CD4-positive, alpha-beta memory T cell (primary cell): ENCODE results near the gene IL36B. TPM values are rescaled to one million over a fixed set of nuclear protein-coding genes. Genes with fewer than 3 reads are reported as not detected.

Experiments
- CTCF ChIA-PET: fragments of 350-600 bp; sonication (Branson Sonifier 250); formaldehyde crosslinking; loops from one replicate; lab custom pipeline; 2021; ENCODE audit warnings: inconsistent platforms; ENCODE audit not compliant: partially characterized antibody; lab: Charles Lee
- POLR2A ChIA-PET: fragments of 350-600 bp; sonication (Branson Sonifier 250); formaldehyde crosslinking; loops from one replicate; lab custom pipeline; 2021; ENCODE audit not compliant: partially characterized antibody; lab: Charles Lee
- DNase-seq, 5 donors: peaks; one replicate each; pipeline versions ENCODE4 v3.0.0 to v3.0.0-alpha.2; 2020 to 2022; ENCODE audit warnings: mixed read lengths in 1 of 5
- H3K27ac ChIP-seq: one replicate; pipeline ENCODE4 v1.7.0; 2013; ENCODE audit warnings: low read depth, low read length
- H3K27me3 ChIP-seq: 2 replicates; pipeline ENCODE4 v1.7.0; 2013; ENCODE audit warnings: mild to moderate bottlenecking, low read length, moderate library complexity; ENCODE audit not compliant: insufficient read depth
- H3K36me3 ChIP-seq: 2 replicates; pipeline ENCODE4 v1.7.0; 2013; ENCODE audit warnings: mild to moderate bottlenecking, low read length, moderate library complexity; ENCODE audit not compliant: insufficient read depth
- H3K4me1 ChIP-seq: 2 replicates; pipeline ENCODE4 v1.7.0; 2013; ENCODE audit warnings: mild to moderate bottlenecking, low read length, moderate library complexity; ENCODE audit not compliant: insufficient read depth
- H3K4me3 ChIP-seq, 2 donors: one replicate each; pipeline ENCODE4 v1.7.0; 2013; ENCODE audit warnings: low read length in 2 of 2, mild to moderate bottlenecking in 1 of 2
- H3K9me3 ChIP-seq, 2 donors: one replicate each; pipeline ENCODE4 v1.7.0; 2013; ENCODE audit warnings: low read length in 2 of 2, control low read depth in 1 of 2; ENCODE audit not compliant: control insufficient read depth in 1 of 2
- H3K27ac Mint-ChIP-seq, 7 donors: one replicate each; pipeline ENCODE4 v1.8.0; 2020 to 2021; ENCODE audit warnings: mixed read lengths in 7 of 7, mild to moderate bottlenecking in 6 of 7, inconsistent platforms in 3 of 7, moderate library complexity in 3 of 7
- H3K27me3 Mint-ChIP-seq, 2 donors: one replicate each; pipeline ENCODE4 v1.8.0; 2020 to 2021; ENCODE audit warnings: mixed read lengths in 2 of 2
- H3K36me3 Mint-ChIP-seq, 2 donors: one replicate each; pipeline ENCODE4 v1.8.0; 2020 to 2021; ENCODE audit warnings: mixed read lengths in 2 of 2, inconsistent platforms in 1 of 2, mild to moderate bottlenecking in 1 of 2
- H3K4me1 Mint-ChIP-seq, 4 donors: one replicate each; pipeline ENCODE4 v1.8.0; 2020 to 2021; ENCODE audit warnings: mixed read lengths in 4 of 4, mild to moderate bottlenecking in 1 of 4
- H3K4me3 Mint-ChIP-seq, 8 donors: one replicate each; pipeline ENCODE4 v1.8.0; 2020 to 2021; ENCODE audit warnings: mixed read lengths in 8 of 8, mild to moderate bottlenecking in 7 of 8, moderate library complexity in 6 of 8, inconsistent platforms in 3 of 8
- H3K9me3 Mint-ChIP-seq, 8 donors: one replicate each; pipeline ENCODE4 v1.8.0; 2020 to 2021; ENCODE audit warnings: mixed read lengths in 8 of 8, mild to moderate bottlenecking in 5 of 8, inconsistent platforms in 3 of 8, moderate library complexity in 1 of 8
- intact Hi-C: fragments of 100-400 bp; cut with micrococcal nuclease; formaldehyde crosslinking; loops from one replicate; pipeline ENCODE4 v1.15.1; 2023
- polyA plus RNA-seq, 2 donors: library from polyadenylated mRNA; unstranded; fragments of 300-500 nt; fragmentation: Illumina TruSeq; gene quantifications; one replicate each; pipeline ENCODE4 v1.2.3, GENCODE V29; 2021
- total RNA-seq, 2 experiments: library from RNA; stranded (reverse); gene quantifications; one replicate each; pipeline ENCODE4 v1.2.3, GENCODE V29; 2021

Gene IL36B
- total and polyA plus RNA-seq, 4 experiments from 2014 or later = not detected

DNA sequence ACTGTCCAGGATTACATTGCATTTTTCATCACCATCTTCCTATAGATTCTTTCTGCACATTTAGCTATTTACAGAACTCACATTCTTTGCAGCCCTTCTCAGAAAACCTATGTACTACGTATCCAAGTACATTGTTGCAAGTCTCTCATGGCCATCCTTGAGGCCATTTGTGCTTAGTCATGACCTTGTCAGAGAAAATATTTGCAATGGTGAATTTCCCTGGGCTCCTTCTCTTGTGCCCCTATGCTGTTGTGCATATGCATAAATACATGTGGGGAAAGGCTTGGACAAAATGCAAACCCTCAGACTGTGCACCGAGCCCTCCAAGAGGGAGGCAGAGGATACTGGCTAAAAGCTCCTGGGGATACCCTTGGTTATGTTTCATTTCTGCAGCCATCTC, 27.9 kb downstream of the IL36B start:
- Mint-ChIP-seq H3K4me1 (peaks cover 0 to 2% (median 1%) of the 10 kb centered on the region in 4 donors), H3K27ac (no peak overlapping the region), H3K27me3 (peaks cover 10 to 18% of the 10 kb centered on the region in 2 donors), H3K9me3 (no peaks in the 10 kb centered on the region), H3K36me3 (no peaks in the 10 kb centered on the region), H3K4me3 (no peak overlapping the region)
- H3K4me1 ChIP-seq = no peaks in the 10 kb centered on the region
- intact Hi-C loops = no loop called here
- H3K9me3 ChIP-seq = no peaks in the 10 kb centered on the region
- CTCF ChIA-PET = interaction anchor here (1.0 kb wide), 1 partner anchor 55 kb away, joined by 3 read pairs; no protein-coding TSS in a partner anchor
- no peaks in the 10 kb centered on the region for H3K27me3 ChIP-seq
- DNase-seq = no peak
- H3K4me3 ChIP-seq = no peak overlapping the region
- H3K27ac ChIP-seq = no peak overlapping the region
- H3K36me3 ChIP-seq = no peaks in the 10 kb centered on the region
- POLR2A ChIA-PET = no interaction called here

DNA sequence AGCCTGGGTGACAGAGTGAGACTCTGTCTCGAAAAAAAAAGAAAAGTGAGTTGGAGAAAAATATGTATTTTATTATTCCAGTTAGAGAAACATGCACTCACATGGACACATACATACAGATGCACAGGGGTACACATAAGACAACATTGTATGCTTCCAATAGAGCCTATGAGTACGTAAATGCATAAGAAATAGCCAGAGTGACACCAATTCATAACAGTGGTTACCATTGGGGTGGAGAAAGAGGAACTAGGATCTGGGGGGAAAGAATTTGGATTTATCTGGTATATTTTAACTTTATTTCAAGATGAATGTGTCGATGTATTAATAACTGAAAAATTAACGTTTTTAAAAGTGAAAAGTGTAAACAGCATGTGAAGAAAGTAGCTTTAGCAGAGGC, 31.4 kb downstream of the IL36B start:
- Mint-ChIP-seq H3K4me1 (peaks cover 0 to 6% (median 1%) of the 10 kb centered on the region in 4 donors), H3K4me3 (no peak overlapping the region), H3K27me3 (peaks cover 17 to 25% of the 10 kb centered on the region in 2 donors), H3K27ac (no peak overlapping the region), H3K36me3 (peaks cover 0 to 4% of the 10 kb centered on the region in 2 donors), H3K9me3 (peaks cover 0 to 17% (median 8%) of the 10 kb centered on the region in 8 donors)
- intact Hi-C loops = no loop called here
- Histone ChIP-seq H3K9me3 (no peaks in the 10 kb centered on the region), H3K4me3 (no peak overlapping the region), H3K4me1 (no peaks in the 10 kb centered on the region), H3K27me3 (no peaks in the 10 kb centered on the region), H3K36me3 (no peaks in the 10 kb centered on the region), H3K27ac (no peak overlapping the region)
- POLR2A ChIA-PET = no interaction called here
- CTCF ChIA-PET = no interaction called here
- DNase-seq = no peak

DNA sequence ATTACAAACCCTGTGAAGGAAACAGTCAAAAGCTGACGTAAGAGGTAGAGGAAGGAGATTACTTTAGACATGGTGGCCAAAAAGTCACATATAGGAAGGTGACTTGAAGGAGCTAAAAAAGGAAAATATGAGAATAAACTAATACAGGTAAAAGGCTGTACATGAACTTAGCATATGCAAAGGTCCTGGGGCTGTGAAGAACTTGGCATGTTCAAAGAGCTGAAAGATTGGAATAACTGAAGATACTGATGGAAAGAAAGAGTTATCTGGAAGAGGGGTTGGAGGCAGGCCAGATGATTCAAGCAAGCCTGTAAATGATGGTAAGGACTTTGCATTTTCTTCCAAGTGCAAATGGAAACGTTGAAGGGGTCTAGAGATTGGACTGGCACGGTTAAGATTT, 34.2 kb downstream of the IL36B start:
- Mint-ChIP-seq H3K4me1 (peaks cover 0 to 11% (median under 1%) of the 10 kb centered on the region in 4 donors), H3K4me3 (no peak overlapping the region), H3K27me3 (peaks cover 10 to 27% of the 10 kb centered on the region in 2 donors), H3K9me3 (peaks cover 0 to 17% (median 8%) of the 10 kb centered on the region in 8 donors), H3K27ac (no peak overlapping the region), H3K36me3 (peaks cover 0 to 4% of the 10 kb centered on the region in 2 donors)
- Histone ChIP-seq H3K27me3 (no peaks in the 10 kb centered on the region), H3K4me1 (peaks cover 4% of the 10 kb centered on the region), H3K36me3 (no peaks in the 10 kb centered on the region), H3K27ac (no peak overlapping the region), H3K9me3 (no peaks in the 10 kb centered on the region), H3K4me3 (no peak overlapping the region)
- intact Hi-C loops = no loop called here
- no peak for DNase-seq
- POLR2A ChIA-PET = no interaction called here
- CTCF ChIA-PET = no interaction called here

GRCh38 chr2:113015655-113016054, 37.0 kb downstream of the IL36B start:
- H3K27ac ChIP-seq = no peak overlapping the region
- Mint-ChIP-seq H3K4me1 (peaks cover 0 to 11% (median under 1%) of the 10 kb centered on the region in 4 donors), H3K9me3 (peaks cover 0 to 17% (median 8%) of the 10 kb centered on the region in 8 donors), H3K27ac (no peak overlapping the region), H3K27me3 (peaks cover 10 to 24% of the 10 kb centered on the region in 2 donors), H3K4me3 (no peak overlapping the region), H3K36me3 (peaks cover 0 to 4% of the 10 kb centered on the region in 2 donors)
- intact Hi-C loops = no loop called here
- no peaks in the 10 kb centered on the region for H3K9me3 ChIP-seq
- H3K36me3 ChIP-seq = no peaks in the 10 kb centered on the region
- no peaks in the 10 kb centered on the region for H3K27me3 ChIP-seq
- no peak for DNase-seq
- CTCF ChIA-PET = no interaction called here
- POLR2A ChIA-PET = no interaction called here
- no peak overlapping the region for H3K4me3 ChIP-seq
- peaks cover 4% of the 10 kb centered on the region for H3K4me1 ChIP-seq

DNA sequence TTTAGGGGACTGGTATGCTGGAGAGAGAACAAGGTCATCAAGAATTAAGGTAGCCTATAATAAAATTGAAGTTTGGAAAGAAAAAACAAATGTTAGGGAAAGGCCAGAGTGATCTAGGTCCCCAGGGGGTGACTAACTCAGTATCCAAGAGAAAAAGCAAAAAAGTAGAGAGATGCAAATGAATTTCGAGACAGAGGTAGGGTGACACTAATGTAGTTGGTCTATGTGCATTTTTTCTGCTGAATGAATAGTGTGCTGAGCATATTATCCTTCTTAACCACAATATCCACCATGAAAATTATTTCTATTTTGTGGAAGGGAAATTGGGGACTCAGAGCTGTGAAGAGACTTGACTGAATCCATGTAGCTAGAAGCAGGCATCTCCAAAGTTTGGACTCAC, 37.6 kb downstream of the IL36B start:
- DNase-seq = no peak
- H3K4me3 ChIP-seq = no peak overlapping the region
- ChIA-PET POLR2A (no interaction called here), CTCF (no interaction called here)
- no peaks in the 10 kb centered on the region for H3K36me3 ChIP-seq
- H3K9me3 ChIP-seq = no peaks in the 10 kb centered on the region
- H3K4me1 Mint-ChIP-seq = peaks cover 0 to 11% (median under 1%) of the 10 kb centered on the region in 4 donors
- H3K4me3 Mint-ChIP-seq = no peak overlapping the region
- H3K27me3 Mint-ChIP-seq = peaks cover 10 to 24% of the 10 kb centered on the region in 2 donors
- no peaks in the 10 kb centered on the region for H3K27me3 ChIP-seq
- H3K4me1 ChIP-seq = peaks cover 4% of the 10 kb centered on the region
- peaks cover 0 to 17% (median 8%) of the 10 kb centered on the region in 8 donors for H3K9me3 Mint-ChIP-seq
- no peak overlapping the region for H3K27ac ChIP-seq
- no peak overlapping the region for H3K27ac Mint-ChIP-seq
- intact Hi-C loops = no loop called here
- peaks cover 0 to 4% of the 10 kb centered on the region in 2 donors for H3K36me3 Mint-ChIP-seq

- no peak overlapping the region for H3K27ac ChIP-seq
- Mint-ChIP-seq H3K4me3 (no peak overlapping the region), H3K27ac (no peak overlapping the region), H3K36me3 (peaks cover 0 to 4% of the 10 kb centered on the region in 2 donors), H3K9me3 (peaks cover 0 to 13% (median 8%) of the 10 kb centered on the region in 8 donors), H3K27me3 (peaks cover 10 to 20% of the 10 kb centered on the region in 2 donors), H3K4me1 (peaks cover 0 to 7% (median under 1%) of the 10 kb centered on the region in 4 donors)
- no peak for DNase-seq
- H3K36me3 ChIP-seq = no peaks in the 10 kb centered on the region
- H3K4me1 ChIP-seq = peaks cover 4% of the 10 kb centered on the region
- H3K9me3 ChIP-seq = no peaks in the 10 kb centered on the region
- ChIA-PET POLR2A (no interaction called here), CTCF (no interaction called here)
- H3K27me3 ChIP-seq = no peaks in the 10 kb centered on the region
- H3K4me3 ChIP-seq = no peak overlapping the region
- intact Hi-C loops = no loop called here
Observed at GRCh38 chr2:113014067-113014466, 38.6 kb downstream of the IL36B start.

DNA sequence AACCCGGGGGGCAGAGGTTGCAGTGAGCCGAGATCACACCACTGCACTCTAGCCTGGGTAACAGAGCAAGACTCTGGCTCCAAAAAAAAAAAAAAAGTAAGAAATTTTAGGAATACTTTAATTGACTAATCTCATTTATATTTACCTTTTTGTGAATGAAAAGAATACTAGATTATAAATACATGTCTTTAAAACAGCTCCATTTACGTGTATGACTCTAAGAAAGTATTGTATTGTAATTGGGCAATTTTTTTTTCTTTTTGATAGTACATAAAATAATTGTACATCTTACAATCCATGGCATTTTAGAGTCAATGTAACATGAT, 39.4 kb downstream of the IL36B start:
- intact Hi-C loops = no loop called here
- H3K9me3 Mint-ChIP-seq = peaks cover 0 to 6% (median under 1%) of the 10 kb centered on the region in 8 donors
- no peaks in the 10 kb centered on the region for H3K9me3 ChIP-seq
- H3K27ac ChIP-seq = no peak overlapping the region
- peaks cover 0 to 7% (median under 1%) of the 10 kb centered on the region in 4 donors for H3K4me1 Mint-ChIP-seq
- ChIA-PET CTCF (no interaction called here), POLR2A (no interaction called here)
- no peak overlapping the region for H3K4me3 Mint-ChIP-seq
- no peaks in the 10 kb centered on the region for H3K36me3 Mint-ChIP-seq
- H3K27ac Mint-ChIP-seq = no peak overlapping the region
- DNase-seq = no peak
- peaks cover 4% of the 10 kb centered on the region for H3K4me1 ChIP-seq
- H3K4me3 ChIP-seq = no peak overlapping the region
- no peaks in the 10 kb centered on the region for H3K36me3 ChIP-seq
- H3K27me3 Mint-ChIP-seq = peaks cover 5 to 13% of the 10 kb centered on the region in 2 donors
- no peaks in the 10 kb centered on the region for H3K27me3 ChIP-seq
